GM18907 (cell line): ENCODE results near the gene RFX2.

Source experiments
- ATAC-seq: cut with Tn5 transposase; IDR thresholded peaks from one replicate; pipeline ENCODE4 v1.9.1; 2021; ENCODE audit warnings: mild to moderate bottlenecking, moderate library complexity; ENCODE audit not compliant: unreplicated experiment

Gene RFX2

GRCh38 chr19:5959260-5960004 is 150.9 kb downstream of the RFX2 start:
- no peak for ATAC-seq

DNA sequence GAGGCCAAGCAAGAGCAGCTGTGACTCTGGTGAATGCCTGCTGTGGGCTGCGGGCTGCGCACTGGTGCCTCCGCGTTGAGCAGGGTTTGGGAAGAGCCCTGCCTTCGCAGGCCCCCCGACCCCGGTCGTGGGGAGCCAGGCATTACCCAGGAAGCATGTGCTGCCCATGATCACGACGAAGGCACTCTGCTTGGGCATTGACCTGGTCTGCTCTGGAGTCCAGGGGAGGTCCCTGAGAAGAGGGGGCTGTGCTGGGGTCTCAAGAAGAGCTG is 151.5 kb downstream of the RFX2 start:
- ATAC-seq: no peak

- no peak for ATAC-seq
Measured at GRCh38 chr19:5958074-5958850, 152.0 kb downstream of the RFX2 start.

- no peak for ATAC-seq
Measured at GRCh38 chr19:5957170-5957569, 153.1 kb downstream of the RFX2 start.

DNA sequence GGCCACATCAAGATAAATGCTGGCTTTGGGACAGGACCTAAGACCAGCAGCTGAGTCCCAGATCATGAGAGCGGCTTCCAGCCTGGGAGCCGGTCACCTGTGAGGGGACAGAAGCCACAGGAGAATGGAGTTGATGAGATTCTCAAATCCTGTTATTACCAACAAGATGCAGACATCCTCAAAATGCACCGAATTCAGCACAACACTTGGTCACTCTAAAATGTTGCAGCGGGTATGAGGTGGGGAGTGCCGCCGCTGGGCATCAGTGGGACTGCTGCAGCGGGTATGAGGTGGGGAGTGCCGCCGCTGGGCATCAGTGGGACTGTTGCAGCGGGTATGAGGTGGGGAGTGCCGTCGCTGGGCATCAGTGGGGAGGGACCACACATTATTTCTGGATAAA is 153.6 kb downstream of the RFX2 start:
- ATAC-seq: no peak

DNA sequence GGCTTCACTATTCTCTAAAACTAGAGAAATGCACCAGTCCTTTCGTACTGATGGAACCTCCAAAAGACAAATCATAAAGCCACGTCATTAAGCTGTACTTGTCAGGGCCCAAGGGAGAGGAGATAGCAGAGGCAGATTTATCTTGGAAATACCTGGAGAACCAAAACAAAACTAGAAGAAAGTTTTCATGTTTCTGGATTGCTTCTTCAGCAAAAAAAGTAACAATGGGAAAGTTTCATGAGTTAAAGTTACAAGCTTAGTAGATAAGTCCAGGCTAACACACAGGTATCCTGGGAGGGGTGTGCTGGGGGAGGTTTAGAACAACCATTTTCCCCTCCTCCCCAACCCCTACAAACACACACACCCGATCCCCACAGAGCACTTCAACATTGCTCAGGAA is 154.0 kb downstream of the RFX2 start:
- no peak for ATAC-seq

DNA sequence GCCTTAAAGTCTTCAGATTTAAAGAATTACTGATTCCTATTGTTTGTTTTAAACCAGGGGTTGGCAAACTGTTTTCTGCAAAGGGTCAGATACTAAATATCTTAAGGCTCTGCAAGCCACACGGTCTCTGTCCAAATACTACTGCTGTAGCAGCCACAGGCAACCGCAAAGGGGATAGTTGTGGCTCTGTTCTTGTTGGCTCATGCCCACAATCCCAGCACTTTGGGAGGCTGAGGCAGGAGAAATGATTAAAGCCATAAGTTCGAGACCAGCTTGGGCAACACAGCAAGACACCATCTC is 154.7 kb downstream of the RFX2 start:
- no peak for ATAC-seq

GRCh38 chr19:5954293-5954692 is 156.0 kb downstream of the RFX2 start:
- ATAC-seq: no peak

GRCh38 chr19:5953680-5954213 is 156.6 kb downstream of the RFX2 start:
- no peak for ATAC-seq

DNA sequence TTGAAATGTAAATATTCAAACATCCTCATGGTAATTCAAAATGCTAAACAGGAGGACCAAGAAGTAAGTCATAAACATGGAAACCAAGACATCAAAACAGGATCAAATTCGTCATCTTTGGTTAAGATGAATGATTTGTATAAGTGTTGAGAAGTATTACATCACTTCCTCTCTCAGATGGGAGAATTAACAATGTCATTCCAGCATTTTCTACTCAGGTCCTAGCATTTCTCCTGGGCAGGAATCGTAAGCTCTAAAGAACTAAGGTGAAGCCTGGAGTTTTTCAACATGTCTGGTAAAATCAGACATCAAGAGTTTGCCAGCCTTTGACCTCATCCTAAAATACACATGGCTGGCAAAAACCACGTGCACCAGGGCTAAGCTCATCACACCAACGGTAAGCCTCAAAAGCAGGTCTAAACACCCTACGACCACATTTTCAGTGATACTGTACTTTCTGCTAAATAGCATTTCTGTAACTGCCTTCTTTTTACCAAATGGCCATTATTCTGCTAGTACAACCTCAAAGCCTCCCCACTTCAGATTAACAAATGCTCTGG is 157.2 kb downstream of the RFX2 start:
- no peak for ATAC-seq

- ATAC-seq: no peak
Measured at GRCh38 chr19:5952193-5953029, 157.9 kb downstream of the RFX2 start.

GRCh38 chr19:5951338-5951861 is 158.9 kb downstream of the RFX2 start:
- ATAC-seq: no peak

GRCh38 chr19:5950741-5951140 is 159.6 kb downstream of the RFX2 start:
- ATAC-seq: no peak

GRCh38 chr19:5949792-5950305 is 160.5 kb downstream of the RFX2 start:
- ATAC-seq: no peak

DNA sequence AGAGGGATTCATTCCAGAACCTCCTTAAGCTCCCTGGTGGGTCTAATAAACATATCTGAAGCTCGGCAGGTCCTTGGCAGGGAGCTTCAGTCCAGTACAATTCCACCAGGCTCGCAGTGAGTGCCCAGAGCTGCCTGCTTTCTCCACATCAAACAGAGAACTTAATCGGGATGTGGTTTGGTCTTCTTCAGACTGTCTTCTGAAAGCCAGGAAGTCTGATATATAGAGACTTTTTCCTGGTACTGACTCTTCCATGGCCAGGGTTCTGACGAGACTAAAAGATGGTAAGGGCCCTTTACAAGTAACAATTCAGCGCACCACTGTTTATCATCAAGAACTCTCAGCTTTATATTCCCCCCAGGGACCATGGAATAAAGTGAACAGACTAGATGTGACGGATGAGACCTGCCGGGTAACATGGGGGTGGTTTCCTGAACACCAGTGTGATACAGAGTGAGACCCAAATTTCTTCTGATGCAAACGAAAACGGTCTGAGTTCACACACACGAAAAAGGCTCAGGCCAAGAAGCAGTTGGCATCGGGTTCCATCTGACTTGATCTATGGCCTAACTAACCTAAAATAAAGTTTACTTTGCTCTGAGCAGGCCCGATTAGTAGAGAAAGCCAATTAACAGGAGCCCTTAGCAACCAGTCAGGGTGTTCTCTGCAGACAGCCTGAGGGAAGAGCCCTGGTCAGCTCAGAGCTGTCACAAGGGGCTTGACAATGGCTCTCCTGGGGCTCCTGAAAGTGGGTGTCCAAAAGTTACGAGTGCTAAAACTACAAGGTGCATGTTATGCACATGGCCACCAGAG is 161.3 kb downstream of the RFX2 start:
- ATAC-seq: no peak

GRCh38 chr19:5947435-5947834 is 162.9 kb downstream of the RFX2 start:
- ATAC-seq: no peak

GRCh38 chr19:5943623-5944022 is 166.7 kb downstream of the RFX2 start:
- ATAC-seq: no peak
